Right lung (tissue), 5 donors: ENCODE measurements around the gene ATP12A. TPM values are rescaled to one million over a fixed set of nuclear protein-coding genes. Genes with fewer than 3 reads are reported as not detected.

Source experiments
- DNase-seq, 2 donors: peaks; one replicate each; pipeline ENCODE4 v3.0.0-alpha.2; 2013
- polyA plus RNA-seq, 5 donors: library from polyadenylated mRNA; unstranded; fragments of 120-200 nt; gene quantifications; one replicate each; pipeline versions ENCODE4 v1.2.1 to v1.2.3, GENCODE V29; 2013; ENCODE audit warnings: inconsistent platforms in 1 of 5, low replicate concordance in 1 of 5; ENCODE audit not compliant: insufficient read length in 5 of 5, insufficient read depth in 1 of 5

The ATP12A gene
- polyA plus RNA-seq, 5 donors: 0.03 to 0.21 (median 0.04) TPM; not detected in 2

DNA sequence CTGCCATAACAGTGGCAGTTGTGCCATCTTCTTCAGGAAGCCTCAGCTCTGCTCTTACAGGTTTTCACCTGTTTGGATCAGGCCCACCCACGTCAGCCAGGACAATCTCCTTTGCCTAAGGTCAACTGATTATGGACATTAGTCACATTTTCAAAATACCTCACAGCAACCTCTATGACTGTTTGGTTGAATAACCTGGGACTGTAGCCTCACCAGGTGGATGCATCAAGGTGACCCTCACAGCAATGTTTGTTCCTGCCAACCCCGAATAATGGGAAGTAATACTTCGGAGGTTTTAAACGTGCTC, 17.2 kb upstream of the ATP12A start:
- no peak for DNase-seq

DNA sequence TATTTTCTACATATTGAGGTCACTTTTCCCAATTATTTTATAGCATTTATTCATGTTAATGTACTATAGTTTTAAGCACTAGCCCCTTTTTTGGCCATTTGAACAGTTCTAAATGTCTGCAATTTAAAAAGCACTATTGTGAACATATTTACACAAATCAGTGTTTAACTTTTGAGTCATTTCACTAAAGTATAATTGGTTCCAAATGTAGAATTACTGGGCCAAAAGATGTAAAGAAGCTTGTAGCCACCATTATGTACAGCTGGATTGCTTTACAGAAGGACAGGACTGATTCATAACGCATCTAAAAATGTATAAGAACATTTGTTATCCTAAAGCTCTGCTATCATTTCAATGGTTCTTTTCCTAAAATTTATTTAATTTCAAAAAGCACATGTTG, 16.6 kb upstream of the ATP12A start:
- DNase-seq: no peak

GRCh38 chr13:24664726-24665409, 15.3 kb upstream of the ATP12A start:
- DNase-seq: no peak

DNA sequence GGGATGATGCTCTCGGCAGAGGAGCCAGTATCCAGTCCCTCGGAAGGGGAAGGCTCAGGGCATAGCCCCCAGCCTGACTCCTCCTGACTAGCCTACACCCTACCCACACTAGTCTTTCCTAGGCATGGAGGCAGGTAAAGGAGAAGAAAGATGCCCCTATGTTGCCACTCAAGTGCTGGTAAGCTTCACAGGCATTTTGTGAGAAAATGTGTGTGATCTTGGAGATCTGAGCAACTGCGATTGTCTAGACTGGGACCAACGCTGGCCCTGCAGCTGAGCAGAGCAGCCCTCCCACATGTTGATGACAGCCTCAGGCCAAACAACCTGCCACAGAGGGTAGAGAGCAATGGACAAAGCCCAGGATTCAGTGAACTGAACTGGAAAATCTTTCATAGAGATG, 11.7 kb upstream of the ATP12A start:
- no peak for DNase-seq

GRCh38 chr13:24668955-24669582, 11.1 kb upstream of the ATP12A start:
- no peak for DNase-seq

GRCh38 chr13:24670174-24670573, 10.0 kb upstream of the ATP12A start:
- no peak for DNase-seq

DNA sequence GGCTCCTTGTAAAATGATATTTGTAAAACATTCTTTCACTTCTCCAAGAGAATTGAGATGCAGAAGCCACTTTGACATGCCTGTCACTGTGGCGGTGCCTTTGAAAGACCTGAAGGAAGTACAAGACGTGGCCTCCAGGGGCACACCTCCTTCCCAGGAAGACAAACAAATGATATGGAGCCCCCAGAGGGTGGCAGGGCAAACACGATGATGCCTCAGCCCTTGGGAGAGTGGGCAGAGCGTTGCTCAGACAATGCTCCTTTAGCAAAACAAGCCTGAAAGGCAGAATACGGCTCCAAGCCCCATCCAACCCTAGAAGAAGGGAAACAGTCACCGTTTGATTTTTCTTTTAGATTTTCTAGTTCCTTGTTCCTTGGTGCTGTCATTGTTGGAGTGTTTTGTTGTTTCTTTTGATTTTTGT, 9.2 kb upstream of the ATP12A start:
- DNase-seq: no peak

GRCh38 chr13:24671386-24672113, 8.7 kb upstream of the ATP12A start:
- peak; percentile 45 to 65 for DNase-seq

DNA sequence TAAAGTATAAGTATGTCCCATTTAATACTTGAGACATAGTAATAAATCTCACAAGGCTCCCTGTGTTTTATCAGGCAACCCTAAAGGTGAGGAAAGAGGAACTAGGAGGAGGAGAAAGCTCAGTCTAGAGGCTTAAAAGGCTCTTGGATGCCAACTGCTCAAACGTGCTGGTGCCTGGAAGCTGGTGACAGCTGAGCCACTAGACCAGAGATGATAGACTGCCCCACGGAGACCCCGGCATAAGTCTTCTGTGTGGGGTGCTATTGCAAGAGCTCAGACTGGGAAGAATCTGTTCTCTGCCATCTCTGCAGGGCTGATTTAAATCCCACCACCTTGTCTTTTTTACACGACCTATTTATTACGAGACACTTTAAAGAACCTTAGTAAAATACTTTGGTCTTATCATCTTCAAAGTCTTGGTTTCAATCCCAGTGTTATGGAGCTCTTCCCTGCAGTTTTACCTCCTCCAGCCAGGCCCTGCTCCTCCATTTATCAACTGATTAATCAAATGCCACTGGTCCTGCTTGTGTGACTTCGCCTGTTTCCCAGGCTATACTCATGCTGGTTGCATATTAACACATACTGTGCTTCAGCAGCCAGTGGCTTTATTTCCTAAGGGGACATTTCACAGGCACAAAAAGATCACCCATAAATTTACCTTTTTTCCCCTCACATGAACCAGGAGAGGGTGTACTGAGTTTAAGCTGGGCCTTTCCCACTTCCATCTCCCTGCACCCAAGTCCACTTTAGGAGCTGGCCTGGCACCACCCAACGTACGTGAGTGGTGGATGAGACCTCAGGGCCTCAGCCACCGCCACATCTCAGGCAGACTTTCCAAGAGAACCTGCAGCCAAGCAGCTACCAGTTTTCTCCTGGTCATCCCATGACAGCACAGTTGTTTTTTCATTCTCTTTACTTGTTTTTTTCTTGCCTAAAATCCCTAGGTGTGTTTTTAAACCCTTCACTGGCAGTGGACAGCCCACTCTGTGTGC, 7.8 kb upstream of the ATP12A start:
- no peak for DNase-seq

DNA sequence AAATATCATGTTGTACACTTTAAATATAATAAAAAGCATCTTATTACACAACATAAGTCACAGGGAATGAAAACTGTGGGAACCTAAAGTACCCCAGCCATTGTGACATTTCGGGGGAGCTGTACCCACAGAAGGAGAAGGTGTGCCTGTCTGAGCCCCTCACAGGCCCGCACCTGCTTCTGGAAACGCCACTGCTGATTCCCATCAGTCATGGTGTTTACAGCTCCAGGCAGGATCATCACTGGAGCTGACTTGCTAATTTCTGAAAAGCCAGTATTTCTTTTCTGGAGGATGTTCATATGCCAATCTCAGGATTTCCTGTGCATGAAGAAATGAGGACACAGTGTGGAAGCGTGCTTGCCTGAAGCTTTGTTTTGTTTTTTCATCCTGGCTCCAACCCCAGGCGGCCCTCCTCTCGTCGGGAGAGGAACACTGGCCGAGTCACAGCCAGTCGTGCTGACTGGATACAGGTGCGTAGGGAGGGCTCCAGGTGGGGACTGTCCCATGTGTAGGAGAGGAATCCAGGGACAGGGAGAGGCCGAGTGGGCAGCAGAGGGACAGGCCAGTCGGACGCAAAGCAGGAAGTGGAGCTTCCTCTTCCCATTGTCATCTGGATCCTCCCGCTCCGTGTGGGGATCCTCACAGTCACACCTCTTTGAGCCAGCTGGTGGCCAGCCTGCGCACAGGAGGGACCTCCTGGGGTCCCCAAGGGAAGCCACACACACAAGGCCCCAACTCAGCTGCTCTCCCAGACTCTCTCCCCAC, 4.2 kb upstream of the ATP12A start:
- no peak for DNase-seq

- no peak for DNase-seq
These were observed 2.1 kb upstream of the ATP12A start for GRCh38 chr13:24678151-24678550.

DNA sequence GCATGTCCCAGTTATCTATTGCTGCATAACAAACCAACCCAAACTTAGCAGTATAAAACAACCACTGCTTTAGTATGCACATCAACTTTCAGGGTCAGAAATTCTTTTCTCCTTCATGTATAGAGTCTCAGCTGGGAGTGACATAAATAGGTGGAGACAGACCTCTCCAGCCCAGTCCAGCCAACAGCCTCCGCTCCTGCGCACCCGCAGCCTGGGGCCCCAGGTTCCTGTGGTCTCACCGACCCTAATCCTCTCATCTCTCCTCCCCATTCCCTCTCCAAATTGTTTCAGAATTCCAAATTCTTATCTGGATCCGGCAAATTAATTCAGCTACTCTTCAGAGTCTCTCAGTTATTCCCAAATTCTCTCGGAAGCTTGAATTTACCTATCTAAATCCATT, 522 bp upstream of the ATP12A start:
- DNase-seq: no peak

GRCh38 chr13:24680921-24681604, 855 bp downstream of the ATP12A start:
- no peak for DNase-seq

DNA sequence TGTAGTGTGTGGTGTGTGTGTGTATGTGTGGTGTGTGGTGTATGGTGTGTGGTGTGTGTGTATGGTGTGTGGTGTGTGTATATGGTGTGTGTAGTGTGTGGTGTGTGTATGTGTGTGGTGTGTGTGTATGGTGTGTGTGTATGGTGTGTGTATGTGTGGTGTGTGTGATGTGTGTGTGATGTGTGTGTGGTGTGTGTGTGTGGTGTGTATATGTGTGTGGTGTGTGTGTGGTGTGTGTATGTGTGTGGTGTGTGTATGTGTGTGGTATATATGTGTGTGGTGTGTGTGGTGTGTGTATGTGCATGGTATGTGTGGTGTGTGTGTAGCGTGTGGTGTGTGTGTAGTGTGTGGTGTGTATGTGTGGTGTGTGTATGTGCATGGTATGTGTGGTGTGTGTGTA, 1.7 kb downstream of the ATP12A start:
- no peak for DNase-seq

- DNase-seq: no peak
These were observed 2.1 kb downstream of the ATP12A start for GRCh38 chr13:24682353-24682752.

DNA sequence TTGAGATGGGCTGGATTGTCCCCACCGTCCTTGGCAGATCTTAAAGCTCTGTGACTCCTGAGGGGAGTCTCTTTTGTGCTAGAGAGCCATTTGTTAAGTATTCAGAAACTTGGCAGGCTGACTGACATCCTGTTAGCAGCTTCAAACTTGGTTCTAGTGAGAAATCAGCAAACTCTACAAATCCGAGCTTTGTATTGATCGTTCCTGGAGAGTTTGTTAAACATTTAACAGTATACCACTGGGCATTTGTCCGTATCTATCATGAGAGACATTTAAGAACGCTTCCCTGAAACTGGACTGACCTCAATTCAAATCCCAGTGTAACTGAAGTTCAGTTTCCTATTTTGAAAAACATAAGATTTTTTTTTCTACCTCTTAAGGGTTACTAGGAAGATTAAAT, 3.1 kb downstream of the ATP12A start:
- no peak for DNase-seq

- no peak for DNase-seq
These were observed 3.8 kb downstream of the ATP12A start for GRCh38 chr13:24683838-24684599.

GRCh38 chr13:24684600-24684998, 4.4 kb downstream of the ATP12A start:
- DNase-seq: no peak

GRCh38 chr13:24685314-24685713, 5.1 kb downstream of the ATP12A start:
- no peak for DNase-seq

- DNase-seq: no peak
These were observed 7.4 kb downstream of the ATP12A start for GRCh38 chr13:24687611-24688010.
